Parathyroid adenoma (tissue), 2 donors: ENCODE results near the gene SDCBP2.

Source experiments
- H2AFZ ChIP-seq: fragments of 300-600 bp; sonication (generic); one replicate; pipeline ENCODE4 v1.7.0; 2017; ENCODE audit warnings: antibody characterized with exemption, mild to moderate bottlenecking
- H3K27ac ChIP-seq: fragments of 300-600 bp; sonication (generic); one replicate; pipeline ENCODE4 v1.7.0; 2017
- H3K27me3 ChIP-seq: fragments of 300-600 bp; sonication (generic); one replicate; pipeline ENCODE4 v1.7.0; 2017; ENCODE audit warnings: low read length; ENCODE audit not compliant: control insufficient read depth, insufficient read depth
- H3K36me3 ChIP-seq: fragments of 300-600 bp; sonication (generic); one replicate; pipeline ENCODE4 v1.7.0; 2017; ENCODE audit warnings: low read length; ENCODE audit not compliant: control insufficient read depth, insufficient read depth
- H3K4me1 ChIP-seq: fragments of 300-600 bp; sonication (generic); one replicate; pipeline ENCODE4 v1.7.0; 2017; ENCODE audit warnings: control low read depth
- H3K4me2 ChIP-seq: fragments of 300-600 bp; sonication (generic); one replicate; pipeline ENCODE4 v1.7.0; 2017; ENCODE audit warnings: low read length
- H3K4me3 ChIP-seq: fragments of 300-600 bp; sonication (generic); one replicate; pipeline ENCODE4 v1.7.0; 2017; ENCODE audit warnings: low read depth, low read length
- H3K79me2 ChIP-seq: fragments of 300-600 bp; sonication (generic); one replicate; pipeline ENCODE4 v1.7.0; 2017; ENCODE audit warnings: control low read depth
- H3K9ac ChIP-seq: fragments of 300-600 bp; sonication (generic); one replicate; pipeline ENCODE4 v1.7.0; 2017; ENCODE audit warnings: mild to moderate bottlenecking
- H3K9me3 ChIP-seq: fragments of 300-600 bp; sonication (generic); one replicate; pipeline ENCODE4 v1.7.0; 2017; ENCODE audit warnings: low read length; ENCODE audit not compliant: control insufficient read depth
- TF ChIP-seq, protein P1 (sequence below): fragments of 300-600 bp; sonication (generic); IDR thresholded peaks from one replicate; pipeline ENCODE4 v1.7.0; 2017; ENCODE audit warnings: antibody characterized with exemption, mild to moderate bottlenecking
- donor health status: primary hyperparathyroidism.

Gene SDCBP2

DNA sequence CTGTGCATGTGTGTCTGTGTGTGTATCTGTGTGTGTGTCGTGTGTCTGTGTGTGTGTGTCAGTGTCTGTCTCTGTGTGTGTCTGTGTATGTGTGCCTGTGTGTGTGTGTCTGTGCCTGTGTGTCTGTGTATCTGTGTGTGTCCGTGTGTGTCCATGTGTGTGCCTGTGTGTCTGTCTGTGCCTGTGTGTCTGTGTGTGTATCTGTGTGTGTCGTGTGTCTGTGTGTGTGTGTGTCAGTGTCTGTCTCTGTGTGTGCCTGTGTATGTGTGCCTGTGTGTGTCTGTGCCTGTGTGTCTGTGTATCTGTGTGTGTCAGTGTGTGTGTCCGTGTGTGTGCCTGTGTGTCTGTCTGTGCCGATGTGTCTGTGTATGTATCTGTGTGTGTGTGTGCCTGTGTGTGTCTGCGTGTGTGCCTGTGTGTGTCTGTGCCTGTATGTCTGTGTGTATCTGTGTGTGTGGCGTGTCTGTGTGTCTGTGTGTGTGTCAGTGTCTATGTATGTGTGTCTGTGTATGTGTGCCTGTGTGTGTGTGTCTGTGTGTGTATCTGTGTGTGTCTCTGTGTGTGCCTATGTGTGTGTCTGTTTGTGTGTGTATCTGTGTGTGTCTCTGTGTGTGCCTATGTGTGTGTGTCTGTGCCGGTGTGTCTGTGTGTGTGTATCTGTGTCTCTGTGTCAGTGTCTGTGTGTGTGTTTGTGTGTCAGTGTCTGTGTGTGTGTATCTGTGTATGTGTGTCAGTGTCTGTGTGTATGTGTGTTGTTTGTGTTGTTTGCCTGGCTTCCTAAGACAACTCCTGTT is 51.2 kb downstream of the SDCBP2 start:
- Histone ChIP-seq H3K36me3 (no peaks in the 10 kb centered on the region), H3K4me2 (no peak overlapping the region), H2AFZ (no peak overlapping the region), H3K9me3 (no peaks in the 10 kb centered on the region), H3K27ac (no peak overlapping the region), H3K79me2 (peaks cover 12% of the 10 kb centered on the region), H3K27me3 (no peaks in the 10 kb centered on the region), H3K4me1 (peaks cover 7% of the 10 kb centered on the region), H3K4me3 (no peak overlapping the region), H3K9ac (no peak overlapping the region)
- TF ChIP-seq, protein P1, sequence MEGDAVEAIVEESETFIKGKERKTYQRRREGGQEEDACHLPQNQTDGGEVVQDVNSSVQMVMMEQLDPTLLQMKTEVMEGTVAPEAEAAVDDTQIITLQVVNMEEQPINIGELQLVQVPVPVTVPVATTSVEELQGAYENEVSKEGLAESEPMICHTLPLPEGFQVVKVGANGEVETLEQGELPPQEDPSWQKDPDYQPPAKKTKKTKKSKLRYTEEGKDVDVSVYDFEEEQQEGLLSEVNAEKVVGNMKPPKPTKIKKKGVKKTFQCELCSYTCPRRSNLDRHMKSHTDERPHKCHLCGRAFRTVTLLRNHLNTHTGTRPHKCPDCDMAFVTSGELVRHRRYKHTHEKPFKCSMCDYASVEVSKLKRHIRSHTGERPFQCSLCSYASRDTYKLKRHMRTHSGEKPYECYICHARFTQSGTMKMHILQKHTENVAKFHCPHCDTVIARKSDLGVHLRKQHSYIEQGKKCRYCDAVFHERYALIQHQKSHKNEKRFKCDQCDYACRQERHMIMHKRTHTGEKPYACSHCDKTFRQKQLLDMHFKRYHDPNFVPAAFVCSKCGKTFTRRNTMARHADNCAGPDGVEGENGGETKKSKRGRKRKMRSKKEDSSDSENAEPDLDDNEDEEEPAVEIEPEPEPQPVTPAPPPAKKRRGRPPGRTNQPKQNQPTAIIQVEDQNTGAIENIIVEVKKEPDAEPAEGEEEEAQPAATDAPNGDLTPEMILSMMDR = no peak

DNA sequence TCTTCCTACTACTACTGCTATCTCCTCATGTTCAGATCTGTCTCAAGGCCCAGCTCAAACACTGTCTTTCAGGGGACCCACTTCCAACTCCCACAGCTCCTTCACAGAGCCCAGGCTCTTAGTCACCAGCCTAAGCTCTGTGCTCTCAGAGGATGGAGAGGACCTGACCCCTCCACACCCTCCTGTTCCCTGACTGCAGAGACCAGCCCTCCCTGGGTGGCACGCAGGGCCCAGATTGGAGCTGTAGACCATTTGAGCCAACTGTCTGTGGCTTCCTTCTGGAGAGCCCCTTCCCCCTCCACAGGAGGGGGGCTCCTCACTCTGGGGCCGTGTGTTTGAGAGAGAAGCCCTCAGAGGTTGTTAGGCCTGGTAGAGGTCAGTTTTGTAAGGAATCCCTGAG is 53.0 kb downstream of the SDCBP2 start:
- H3K9me3 ChIP-seq = no peaks in the 10 kb centered on the region
- H3K4me2 ChIP-seq = no peak overlapping the region
- peaks cover 12% of the 10 kb centered on the region for H3K79me2 ChIP-seq
- H3K4me3 ChIP-seq = no peak overlapping the region
- H3K4me1 ChIP-seq = peaks cover 7% of the 10 kb centered on the region
- H3K36me3 ChIP-seq = no peaks in the 10 kb centered on the region
- H3K27ac ChIP-seq = no peak overlapping the region
- H3K9ac ChIP-seq = no peak overlapping the region
- no peaks in the 10 kb centered on the region for H3K27me3 ChIP-seq
- TF ChIP-seq, protein P1 = no peak
- no peak overlapping the region for H2AFZ ChIP-seq

DNA sequence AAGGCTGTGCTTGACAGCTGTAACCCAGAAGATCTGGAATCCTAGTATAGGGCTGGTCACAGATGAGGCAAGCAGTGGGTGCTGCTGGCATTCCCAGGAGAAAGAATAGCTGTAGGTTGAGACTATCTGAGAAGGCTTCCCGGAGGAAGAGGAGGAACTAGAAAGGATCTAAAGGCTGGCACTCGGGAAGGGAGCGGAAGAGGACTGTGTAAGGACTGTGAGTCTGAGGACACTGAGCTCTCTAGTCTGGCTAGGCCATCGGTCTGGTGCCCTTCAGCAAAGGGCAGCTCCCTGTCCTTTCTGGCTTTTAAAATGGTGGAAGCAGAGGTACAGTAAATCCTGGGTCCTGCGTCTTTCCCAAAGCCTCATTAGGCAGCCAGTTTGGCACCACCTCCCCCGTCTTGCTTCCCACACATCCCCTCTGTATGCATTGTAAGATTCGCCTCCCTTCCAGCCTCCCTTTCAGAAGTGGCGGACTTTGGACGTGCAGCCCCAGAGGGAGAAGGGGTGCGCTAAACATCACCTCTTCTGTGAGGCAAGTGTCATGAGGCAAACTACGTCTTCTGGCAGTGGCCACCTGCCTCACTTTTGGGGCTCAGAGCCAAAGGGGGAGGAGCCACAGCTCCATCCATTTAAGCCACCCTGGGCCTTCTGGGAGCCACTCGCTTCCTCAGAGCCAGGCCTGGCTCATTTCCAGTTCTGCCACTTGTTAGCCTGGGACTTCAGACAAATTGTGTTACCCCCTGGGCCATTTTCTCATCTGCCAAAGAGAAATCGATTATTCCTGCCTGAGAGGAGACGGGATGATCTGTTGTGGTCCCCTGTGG is 54.2 kb downstream of the SDCBP2 start:
- peaks cover 7% of the 10 kb centered on the region for H3K4me1 ChIP-seq
- H3K4me2 ChIP-seq = no peak overlapping the region
- H3K27ac ChIP-seq = no peak overlapping the region
- H3K79me2 ChIP-seq = peaks cover 11% of the 10 kb centered on the region
- TF ChIP-seq, protein P1 = no peak
- H3K4me3 ChIP-seq = no peak overlapping the region
- no peaks in the 10 kb centered on the region for H3K36me3 ChIP-seq
- H3K27me3 ChIP-seq = no peaks in the 10 kb centered on the region
- H2AFZ ChIP-seq = no peak overlapping the region
- no peak overlapping the region for H3K9ac ChIP-seq
- H3K9me3 ChIP-seq = no peaks in the 10 kb centered on the region

DNA sequence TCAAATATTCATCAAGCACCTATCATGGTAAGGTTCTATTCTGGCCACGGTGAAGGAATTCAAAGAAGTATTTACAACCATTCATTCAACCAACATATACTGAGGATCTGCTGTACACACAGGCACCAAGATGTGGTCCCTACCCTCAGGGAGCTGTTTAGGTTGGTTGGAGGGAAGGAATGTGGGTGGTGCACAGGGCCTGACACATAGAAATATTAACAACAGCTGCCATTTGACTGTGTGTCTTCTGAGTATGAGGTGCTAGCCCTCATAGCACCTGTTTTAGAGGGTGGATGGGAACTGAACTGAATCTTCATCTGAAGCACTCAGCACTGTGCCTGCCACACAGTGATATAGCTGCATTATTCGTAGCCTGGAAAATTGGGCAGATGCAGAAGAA is 55.6 kb downstream of the SDCBP2 start:
- Histone ChIP-seq H3K27me3 (no peaks in the 10 kb centered on the region), H3K4me3 (no peak overlapping the region), H3K27ac (no peak overlapping the region), H2AFZ (no peak overlapping the region), H3K9ac (no peak overlapping the region), H3K36me3 (no peaks in the 10 kb centered on the region), H3K4me1 (peaks cover 7% of the 10 kb centered on the region), H3K9me3 (no peaks in the 10 kb centered on the region), H3K79me2 (peaks cover 6% of the 10 kb centered on the region), H3K4me2 (no peak overlapping the region)
- TF ChIP-seq, protein P1 = no peak
